Neural cell (in vitro differentiated cells): ENCODE data around the gene EPS15. TPM values are rescaled to one million over a fixed set of nuclear protein-coding genes. Genes with fewer than 3 reads are reported as not detected.

Experiments used
- H2AFZ ChIP-seq: fragments of 200-600, 300-800 bp; sonication (generic), shearing (Covaris generic); 2 replicates; pipeline ENCODE4 v1.6.0; 2014; ENCODE audit warnings: low read depth, mild to moderate bottlenecking, antibody characterized with exemption, low read length, moderate library complexity
- H3F3A ChIP-seq: fragments of 200-600 bp; shearing (Covaris generic); 2 replicates; pipeline ENCODE4 v1.6.1; 2016; ENCODE audit warnings: mild to moderate bottlenecking, moderate library complexity, mixed read lengths, antibody characterized with exemption, low read length; ENCODE audit not compliant: insufficient read depth, poor library complexity, severe bottlenecking
- H3K27ac ChIP-seq: fragments of 200-600, 300-800 bp; sonication (generic), shearing (Covaris generic); 2 replicates; pipeline ENCODE4 v1.5.1; 2014; ENCODE audit warnings: mild to moderate bottlenecking, low read length, moderate library complexity
- H3K27me3 ChIP-seq: fragments of 300-800, 200-600 bp; sonication (generic), shearing (Covaris generic); 2 replicates; pipeline ENCODE4 v1.6.0; 2014; ENCODE audit warnings: mild to moderate bottlenecking, low read depth, low read length, moderate library complexity; ENCODE audit not compliant: insufficient read depth
- H3K36me3 ChIP-seq: fragments of 300-800, 200-600 bp; sonication (generic), shearing (Covaris generic); 2 replicates; pipeline ENCODE4 v1.5.1; 2014; ENCODE audit warnings: mild to moderate bottlenecking, antibody characterized with exemption, low read length, moderate library complexity; ENCODE audit not compliant: insufficient read depth
- H3K4me2 ChIP-seq: fragments of 300-800, 200-600 bp; sonication (generic), shearing (Covaris generic); 2 replicates; pipeline ENCODE4 v1.6.0; 2014; ENCODE audit warnings: mild to moderate bottlenecking, low read length
- H3K4me3 ChIP-seq: fragments of 300-800, 200-600 bp; sonication (generic), shearing (Covaris generic); 2 replicates; pipeline ENCODE4 v1.5.1; 2014; ENCODE audit warnings: mild to moderate bottlenecking, low read length, moderate library complexity
- H3K79me2 ChIP-seq: fragments of 200-600 bp; shearing (Covaris generic); replicated peaks from 2 replicates; pipeline ENCODE4 v1.6.0; 2014; ENCODE audit warnings: mild to moderate bottlenecking, low read length, moderate library complexity; ENCODE audit not compliant: insufficient read depth
- H3K9ac ChIP-seq: fragments of 300-800, 200-600 bp; sonication (generic), shearing (Covaris generic); 2 replicates; pipeline ENCODE4 v1.6.1; 2016; ENCODE audit warnings: mild to moderate bottlenecking, low read length, mixed read lengths
- H3K9me2 ChIP-seq: fragments of 200-600 bp; shearing (Covaris generic); 2 replicates; pipeline ENCODE4 v1.6.1; 2016; ENCODE audit warnings: mild to moderate bottlenecking, low read length, mixed read lengths; ENCODE audit not compliant: insufficient read depth
- H3K9me3 ChIP-seq: fragments of 200-600, 300-800 bp; sonication (generic), shearing (Covaris generic); 2 replicates; pipeline ENCODE4 v1.6.1; 2016; ENCODE audit warnings: mild to moderate bottlenecking, mixed run types, low read length, moderate library complexity, mixed read lengths
- H4K20me1 ChIP-seq: fragments of 200-600 bp; shearing (Covaris generic); 2 replicates; pipeline ENCODE4 v1.6.1; 2016; ENCODE audit warnings: mild to moderate bottlenecking, mixed run types; ENCODE audit not compliant: insufficient read depth
- CTCF ChIP-seq: fragments of 450-650 bp; IDR thresholded peaks from 2 replicates; pipeline ENCODE4 v1.5.1; 2014; ENCODE audit warnings: antibody characterized with exemption, mild to moderate bottlenecking, moderate library complexity; ENCODE audit not compliant: poor library complexity, severe bottlenecking
- EP300 ChIP-seq: fragments of 450-650 bp; conservative IDR thresholded peaks from 2 replicates; pipeline ENCODE4 v1.6.1; 2014; ENCODE audit warnings: antibody characterized with exemption, mild to moderate bottlenecking, moderate library complexity; ENCODE audit not compliant: poor library complexity, severe bottlenecking
- EZH2 ChIP-seq: fragments of 200-600, 300-800 bp; shearing (Covaris generic), sonication (generic); IDR thresholded peaks from 2 replicates; pipeline ENCODE4 v1.6.1; 2014; ENCODE audit warnings: antibody characterized with exemption, low read length, borderline replicate concordance, mild to moderate bottlenecking; ENCODE audit not compliant: insufficient read depth, poor library complexity, severe bottlenecking
- MXI1 ChIP-seq: fragments of 450-650 bp; conservative IDR thresholded peaks from 2 replicates; pipeline ENCODE4 v1.6.1; 2014; ENCODE audit warnings: antibody characterized with exemption, mild to moderate bottlenecking; ENCODE audit not compliant: poor library complexity, severe bottlenecking
- POLR2AphosphoS5 ChIP-seq: IDR thresholded peaks from 2 replicates; pipeline ENCODE4 v1.6.1; 2012
- RAD21 ChIP-seq: fragments of 450-650 bp; conservative IDR thresholded peaks from 2 replicates; pipeline ENCODE4 v1.6.1; 2014; ENCODE audit warnings: antibody characterized with exemption, mild to moderate bottlenecking, moderate library complexity
- SMC3 ChIP-seq: fragments of 450-650 bp; conservative IDR thresholded peaks from 2 replicates; pipeline ENCODE4 v1.6.1; 2014; ENCODE audit warnings: antibody characterized with exemption, mild to moderate bottlenecking, moderate library complexity; ENCODE audit not compliant: poor library complexity
- TAF1 ChIP-seq: IDR thresholded peaks from 2 replicates; pipeline ENCODE4 v1.6.1; 2012; ENCODE audit warnings: low read depth
- polyA plus RNA-seq: library from polyadenylated mRNA; depleted of rRNA; stranded (reverse); fragments of >200 nt; gene quantifications from 2 replicates; pipeline ENCODE4 v1.2.3, GENCODE V29; 2014
- TF ChIP-seq, protein P1 (sequence below): IDR thresholded peaks from 2 replicates; pipeline ENCODE4 v1.6.1; 2012; ENCODE audit warnings: borderline replicate concordance

Gene EPS15
- polyA plus RNA-seq, 1 donor from 2014 or later, result 101 TPM

DNA sequence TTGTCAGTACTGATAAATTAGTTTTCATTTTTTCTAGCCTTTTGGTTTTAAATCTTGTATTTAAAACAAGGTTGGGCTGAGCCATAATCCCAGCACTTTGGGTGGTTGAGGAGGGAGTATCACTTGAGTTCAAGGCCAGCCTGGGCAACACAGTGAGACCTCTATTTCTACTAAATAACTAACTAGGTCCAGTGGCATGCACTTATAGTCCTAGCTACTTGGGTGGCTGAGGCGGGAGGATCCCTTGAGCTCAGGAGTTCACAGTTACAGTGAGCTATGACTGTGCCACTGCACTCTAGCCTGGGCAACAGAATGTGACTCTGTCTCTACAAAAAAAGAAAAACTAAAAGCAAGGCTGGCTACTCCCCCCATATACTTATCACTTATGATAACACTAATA is 167.2 kb downstream of the EPS15 start:
- H3K27me3 ChIP-seq, result no peaks in the 10 kb centered on the region
- no peaks in the 10 kb centered on the region for H3K9me3 ChIP-seq
- H4K20me1 ChIP-seq, result no peaks in the 10 kb centered on the region
- TF ChIP-seq SMC3 (no peak), RAD21 (no peak), EZH2 (no peak), EP300 (no peak), POLR2AphosphoS5 (no peak), MXI1 (no peak)
- no peaks in the 10 kb centered on the region for H3K36me3 ChIP-seq
- no peak overlapping the region for H3K4me3 ChIP-seq
- no peak overlapping the region for H2AFZ ChIP-seq
- H3K27ac ChIP-seq, result no peak overlapping the region
- H3F3A ChIP-seq, result no peaks in the 10 kb centered on the region
- H3K9me2 ChIP-seq, result no peaks in the 10 kb centered on the region
- no peak overlapping the region for H3K4me2 ChIP-seq
- no peak overlapping the region for H3K9ac ChIP-seq
- H3K79me2 ChIP-seq, result no peaks in the 10 kb centered on the region

DNA sequence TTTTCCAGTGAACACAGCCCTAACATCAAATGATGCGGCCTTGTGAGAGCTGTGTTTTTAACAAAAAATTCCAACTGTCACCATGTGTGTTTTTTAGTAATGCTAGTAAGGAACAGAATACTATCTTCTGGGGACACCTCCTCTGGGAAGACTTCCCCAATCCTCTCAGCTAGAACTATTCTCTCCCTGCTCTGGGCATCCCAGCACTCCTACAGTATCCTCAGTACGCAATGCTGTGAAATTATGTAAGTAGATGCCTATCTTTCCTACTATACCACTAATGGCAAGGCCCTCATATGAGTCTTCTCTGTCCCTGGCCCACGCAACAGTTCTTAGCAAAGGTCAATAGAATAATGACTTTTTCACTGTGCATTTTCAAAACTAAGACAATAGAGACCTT is 169.2 kb downstream of the EPS15 start:
- no peak overlapping the region for H3K9ac ChIP-seq
- H3K27me3 ChIP-seq, result peaks cover 11% of the 10 kb centered on the region
- H3K4me3 ChIP-seq, result no peak overlapping the region
- no peaks in the 10 kb centered on the region for H3K36me3 ChIP-seq
- H3F3A ChIP-seq, result no peaks in the 10 kb centered on the region
- no peaks in the 10 kb centered on the region for H3K9me3 ChIP-seq
- H4K20me1 ChIP-seq, result no peaks in the 10 kb centered on the region
- H3K9me2 ChIP-seq, result no peaks in the 10 kb centered on the region
- no peaks in the 10 kb centered on the region for H3K79me2 ChIP-seq
- H3K4me2 ChIP-seq, result no peak overlapping the region
- H3K27ac ChIP-seq, result no peak overlapping the region
- TF ChIP-seq MXI1, result no peak
- H2AFZ ChIP-seq, result no peak overlapping the region

DNA sequence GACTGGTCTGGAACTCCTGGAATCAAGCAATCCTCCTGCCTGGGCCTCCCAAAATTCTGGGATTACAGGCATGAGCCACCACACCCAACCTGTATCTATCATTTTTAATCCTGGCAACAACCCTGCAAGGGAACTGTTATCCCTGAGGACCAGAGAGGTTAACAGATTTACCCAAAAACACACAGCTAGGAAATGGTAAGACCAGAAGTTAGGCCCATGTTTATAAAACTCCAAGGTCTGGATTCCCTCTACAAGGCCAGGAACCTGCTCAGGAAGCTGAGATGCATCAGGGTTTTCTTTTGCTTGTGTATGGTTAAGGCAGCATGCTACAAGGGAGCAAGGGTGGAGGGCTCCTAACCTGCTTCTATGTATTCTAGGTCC is 170.9 kb downstream of the EPS15 start:
- H3K79me2 ChIP-seq, result no peaks in the 10 kb centered on the region
- no peaks in the 10 kb centered on the region for H3K9me2 ChIP-seq
- H4K20me1 ChIP-seq, result no peaks in the 10 kb centered on the region
- H3F3A ChIP-seq, result no peaks in the 10 kb centered on the region
- H3K36me3 ChIP-seq, result no peaks in the 10 kb centered on the region
- peaks cover 28% of the 10 kb centered on the region for H3K27me3 ChIP-seq
- H3K9ac ChIP-seq, result no peak overlapping the region
- H3K27ac ChIP-seq, result no peak overlapping the region
- no peaks in the 10 kb centered on the region for H3K9me3 ChIP-seq
- H3K4me3 ChIP-seq, result no peak overlapping the region
- H3K4me2 ChIP-seq, result no peak overlapping the region
- TF ChIP-seq RAD21 (no peak), TAF1 (no peak), EP300 (no peak), MXI1 (no peak), SMC3 (no peak), CTCF (no peak)
- TF ChIP-seq, protein P1, sequence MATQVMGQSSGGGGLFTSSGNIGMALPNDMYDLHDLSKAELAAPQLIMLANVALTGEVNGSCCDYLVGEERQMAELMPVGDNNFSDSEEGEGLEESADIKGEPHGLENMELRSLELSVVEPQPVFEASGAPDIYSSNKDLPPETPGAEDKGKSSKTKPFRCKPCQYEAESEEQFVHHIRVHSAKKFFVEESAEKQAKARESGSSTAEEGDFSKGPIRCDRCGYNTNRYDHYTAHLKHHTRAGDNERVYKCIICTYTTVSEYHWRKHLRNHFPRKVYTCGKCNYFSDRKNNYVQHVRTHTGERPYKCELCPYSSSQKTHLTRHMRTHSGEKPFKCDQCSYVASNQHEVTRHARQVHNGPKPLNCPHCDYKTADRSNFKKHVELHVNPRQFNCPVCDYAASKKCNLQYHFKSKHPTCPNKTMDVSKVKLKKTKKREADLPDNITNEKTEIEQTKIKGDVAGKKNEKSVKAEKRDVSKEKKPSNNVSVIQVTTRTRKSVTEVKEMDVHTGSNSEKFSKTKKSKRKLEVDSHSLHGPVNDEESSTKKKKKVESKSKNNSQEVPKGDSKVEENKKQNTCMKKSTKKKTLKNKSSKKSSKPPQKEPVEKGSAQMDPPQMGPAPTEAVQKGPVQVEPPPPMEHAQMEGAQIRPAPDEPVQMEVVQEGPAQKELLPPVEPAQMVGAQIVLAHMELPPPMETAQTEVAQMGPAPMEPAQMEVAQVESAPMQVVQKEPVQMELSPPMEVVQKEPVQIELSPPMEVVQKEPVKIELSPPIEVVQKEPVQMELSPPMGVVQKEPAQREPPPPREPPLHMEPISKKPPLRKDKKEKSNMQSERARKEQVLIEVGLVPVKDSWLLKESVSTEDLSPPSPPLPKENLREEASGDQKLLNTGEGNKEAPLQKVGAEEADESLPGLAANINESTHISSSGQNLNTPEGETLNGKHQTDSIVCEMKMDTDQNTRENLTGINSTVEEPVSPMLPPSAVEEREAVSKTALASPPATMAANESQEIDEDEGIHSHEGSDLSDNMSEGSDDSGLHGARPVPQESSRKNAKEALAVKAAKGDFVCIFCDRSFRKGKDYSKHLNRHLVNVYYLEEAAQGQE, result no peak
- no peak overlapping the region for H2AFZ ChIP-seq
